Uterine smooth muscle cell (primary cell): ENCODE data around the gene MAGOHB. TPM values are rescaled to one million over a fixed set of nuclear protein-coding genes. Genes with fewer than 3 reads are reported as not detected.

Experiments used
- total RNA-seq: library from RNA; depleted of rRNA; stranded (reverse); fragments of >200 nt; gene quantifications from 2 replicates; pipeline ENCODE4 v1.2.3, GENCODE V29; 2014

MAGOHB gene
- total RNA-seq, result 16.6 and 29.0 TPM in 2 replicates

GRCh38 chr12:10613349-10614055, at the start of gene MAGOHB:
MAGOHB (minus strand) TSS chr12:10613609; CDS start chr12:10613532, 77 bp downstream.

Other genes with a start within 250 kb of the MAGOHB start
- not detected in 2 replicates for gene KLRK1, start 223.6 kb downstream of the MAGOHB start, total RNA-seq
- not detected in 2 replicates for gene KLRC4, start 203.9 kb downstream of the MAGOHB start, total RNA-seq
- gene KLRC3, start 193.0 kb downstream of the MAGOHB start, total RNA-seq, result not detected in 2 replicates
- not detected in 2 replicates for gene KLRC2, start 177.6 kb downstream of the MAGOHB start, total RNA-seq
- not detected in 2 replicates for gene KLRC1, start 160.2 kb downstream of the MAGOHB start, total RNA-seq
- 1.2 and 12.6 TPM in 2 replicates for gene EIF2S3B, start 107.7 kb downstream of the MAGOHB start, total RNA-seq
- 0.25 and 0.66 TPM in 2 replicates for gene STYK1, start 60.4 kb upstream of the MAGOHB start, total RNA-seq
- 60.9 and 81.4 TPM in 2 replicates for gene YBX3, start 109.7 kb upstream of the MAGOHB start, total RNA-seq
- gene TAS2R7, start 189.0 kb upstream of the MAGOHB start, total RNA-seq, result not detected in 2 replicates
- gene TAS2R8, start 193.7 kb upstream of the MAGOHB start, total RNA-seq, result not detected in 2 replicates
- gene TAS2R9, start 196.6 kb upstream of the MAGOHB start, total RNA-seq, result 0.12 TPM in 1 of 2 replicates, not detected in the other
- gene TAS2R10, start 212.7 kb upstream of the MAGOHB start, total RNA-seq, result 0.44 and 0.50 TPM in 2 replicates
- gene PRR4, start 235.9 kb upstream of the MAGOHB start, total RNA-seq, result 1.1 and 1.4 TPM in 2 replicates